Measurements from ENCODE around the gene MEIOB.

DNA sequence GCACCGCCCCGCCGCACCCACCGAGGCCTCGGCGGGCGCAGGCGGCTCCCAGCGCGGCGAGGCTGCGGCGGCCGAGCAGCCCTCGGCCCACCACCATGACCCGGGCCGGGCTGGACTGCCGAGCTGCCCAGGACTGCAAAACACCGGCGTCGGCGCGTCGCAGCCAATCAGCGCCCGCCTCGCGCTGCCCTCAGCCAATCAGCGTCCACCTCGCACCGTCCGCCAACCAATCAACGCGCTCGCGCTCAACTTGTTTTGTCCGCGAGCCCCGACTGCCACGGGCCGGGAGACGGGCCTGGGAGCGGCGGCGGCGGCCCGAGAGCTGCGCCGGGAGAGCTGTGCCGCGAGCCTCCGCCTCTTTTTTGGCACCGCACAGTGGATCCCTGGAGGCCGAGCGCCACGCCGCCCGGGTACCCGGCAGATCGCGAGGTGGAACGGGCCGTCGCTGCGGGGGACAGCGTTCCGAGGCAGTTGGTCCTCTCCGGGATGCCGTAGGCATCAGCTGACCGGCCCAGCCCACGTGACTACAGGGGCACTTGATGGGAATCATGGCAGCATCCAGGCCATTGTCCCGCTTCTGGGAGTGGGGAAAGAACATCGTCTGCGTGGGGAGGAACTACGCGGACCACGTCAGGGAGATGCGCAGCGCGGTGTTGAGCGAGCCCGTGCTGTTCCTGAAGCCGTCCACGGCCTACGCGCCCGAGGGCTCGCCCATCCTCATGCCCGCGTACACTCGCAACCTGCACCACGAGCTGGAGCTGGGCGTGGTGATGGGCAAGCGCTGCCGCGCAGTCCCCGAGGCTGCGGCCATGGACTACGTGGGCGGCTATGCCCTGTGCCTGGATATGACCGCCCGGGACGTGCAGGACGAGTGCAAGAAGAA is 45.0 kb downstream of the MEIOB start, which contains the start of the genes FAHD1 and HAGH:
- TF ChIP-seq, protein P1, sequence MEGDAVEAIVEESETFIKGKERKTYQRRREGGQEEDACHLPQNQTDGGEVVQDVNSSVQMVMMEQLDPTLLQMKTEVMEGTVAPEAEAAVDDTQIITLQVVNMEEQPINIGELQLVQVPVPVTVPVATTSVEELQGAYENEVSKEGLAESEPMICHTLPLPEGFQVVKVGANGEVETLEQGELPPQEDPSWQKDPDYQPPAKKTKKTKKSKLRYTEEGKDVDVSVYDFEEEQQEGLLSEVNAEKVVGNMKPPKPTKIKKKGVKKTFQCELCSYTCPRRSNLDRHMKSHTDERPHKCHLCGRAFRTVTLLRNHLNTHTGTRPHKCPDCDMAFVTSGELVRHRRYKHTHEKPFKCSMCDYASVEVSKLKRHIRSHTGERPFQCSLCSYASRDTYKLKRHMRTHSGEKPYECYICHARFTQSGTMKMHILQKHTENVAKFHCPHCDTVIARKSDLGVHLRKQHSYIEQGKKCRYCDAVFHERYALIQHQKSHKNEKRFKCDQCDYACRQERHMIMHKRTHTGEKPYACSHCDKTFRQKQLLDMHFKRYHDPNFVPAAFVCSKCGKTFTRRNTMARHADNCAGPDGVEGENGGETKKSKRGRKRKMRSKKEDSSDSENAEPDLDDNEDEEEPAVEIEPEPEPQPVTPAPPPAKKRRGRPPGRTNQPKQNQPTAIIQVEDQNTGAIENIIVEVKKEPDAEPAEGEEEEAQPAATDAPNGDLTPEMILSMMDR (IDR thresholded peaks at IDR 0.05), result no peak
- TF ChIP-seq POLR2AphosphoS2 (conservative IDR thresholded peaks at IDR 0.05; ENCODE audit: low read length) (no peak), POLR2A (IDR thresholded peaks at IDR 0.05; ENCODE audit: low read length) (peak; percentile 79)
